Measurements from ENCODE around the gene WDR35.
"Not testable (repeated sequence)": the region's sequence is repeated elsewhere in the genome, so short reads cannot be mapped to it uniquely, and the experiment has no call there.

The WDR35 gene

DNA sequence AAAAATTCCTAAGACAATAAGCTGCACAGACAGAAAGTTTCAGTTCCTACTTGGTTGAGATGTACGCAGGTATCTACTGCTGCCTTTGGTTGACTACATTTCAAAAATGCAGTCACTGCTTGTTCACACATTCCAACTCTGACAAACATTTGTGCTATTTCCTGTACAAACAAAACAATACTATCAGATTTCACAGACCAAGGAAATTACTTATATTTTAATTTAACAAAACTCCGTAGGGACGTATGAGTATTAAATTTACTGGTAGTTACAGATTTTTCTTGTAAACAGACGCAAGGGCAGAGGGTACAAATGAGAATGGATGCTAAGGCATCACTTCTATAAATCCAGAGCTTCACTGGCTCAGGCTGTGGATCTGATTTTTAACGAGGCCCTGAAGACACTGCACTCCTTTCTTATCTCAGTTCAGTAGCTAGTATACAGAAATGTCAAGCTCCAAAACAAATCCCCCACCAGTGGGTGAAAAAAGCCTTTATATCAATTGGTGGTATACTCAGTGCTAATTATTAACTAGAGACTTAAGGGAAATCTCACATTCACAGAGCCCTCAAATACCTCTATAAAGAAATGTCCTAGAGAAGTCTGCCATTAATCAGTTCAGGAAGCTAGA, 56.4 kb downstream of the WDR35 start:
- no peak for DNase-seq

DNA sequence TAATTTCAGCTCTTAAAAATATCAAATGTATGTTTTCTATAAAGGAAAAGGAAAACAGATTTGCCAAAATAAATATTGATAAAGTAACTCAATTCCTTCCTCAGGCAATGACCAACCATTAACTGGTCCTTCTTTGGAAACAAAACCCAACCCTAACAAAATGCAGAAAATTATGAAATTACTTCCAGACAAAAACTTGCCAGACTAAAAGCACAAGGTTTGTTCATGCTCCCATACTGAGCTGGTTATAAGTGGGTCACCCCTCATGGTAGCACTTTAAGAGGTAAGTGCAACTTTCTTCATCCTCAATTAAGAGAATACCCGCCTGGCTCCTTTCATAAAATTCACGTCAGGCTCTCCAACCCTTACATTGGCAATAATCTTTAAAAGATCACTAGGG, 57.0 kb downstream of the WDR35 start:
- DNase-seq = no peak

DNA sequence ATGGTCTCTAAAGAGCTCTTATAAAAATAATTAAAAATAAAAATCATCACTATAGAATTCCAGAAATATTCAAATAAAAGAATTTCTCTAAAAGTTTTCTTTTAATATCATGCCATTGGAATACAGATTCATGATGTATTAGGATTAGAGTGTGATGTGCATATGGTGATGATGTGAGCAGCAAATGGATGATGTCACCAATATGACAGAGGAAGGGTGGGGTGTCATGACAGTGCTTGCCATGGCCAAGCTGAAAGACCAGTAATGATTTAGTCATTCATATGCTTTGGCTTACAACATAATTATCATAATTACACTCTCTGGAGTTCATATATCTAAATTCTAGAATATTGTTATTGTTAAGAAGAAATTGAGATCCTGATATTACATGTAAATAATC, 60.7 kb downstream of the WDR35 start:
- DNase-seq = no peak

DNA sequence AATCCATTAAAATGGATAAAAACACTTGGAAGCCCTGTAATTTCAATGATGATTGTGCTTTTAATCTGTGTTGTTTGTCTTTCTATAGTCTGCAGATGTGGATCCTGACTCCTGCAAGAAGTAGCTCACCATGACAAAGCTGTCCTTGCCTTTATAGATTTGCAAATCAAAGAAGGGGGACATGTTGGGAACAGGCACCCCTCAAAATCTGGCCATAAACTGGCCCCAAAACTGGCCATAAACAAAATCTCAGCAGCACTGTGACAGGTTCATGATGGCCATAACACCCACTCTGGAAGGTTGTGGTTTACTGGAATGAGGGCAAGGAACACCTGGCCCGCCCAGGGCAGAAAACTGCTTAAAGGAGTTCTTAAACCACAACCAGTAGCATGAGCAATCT, 62.1 kb downstream of the WDR35 start:
- not testable (repeated sequence) for DNase-seq

DNA sequence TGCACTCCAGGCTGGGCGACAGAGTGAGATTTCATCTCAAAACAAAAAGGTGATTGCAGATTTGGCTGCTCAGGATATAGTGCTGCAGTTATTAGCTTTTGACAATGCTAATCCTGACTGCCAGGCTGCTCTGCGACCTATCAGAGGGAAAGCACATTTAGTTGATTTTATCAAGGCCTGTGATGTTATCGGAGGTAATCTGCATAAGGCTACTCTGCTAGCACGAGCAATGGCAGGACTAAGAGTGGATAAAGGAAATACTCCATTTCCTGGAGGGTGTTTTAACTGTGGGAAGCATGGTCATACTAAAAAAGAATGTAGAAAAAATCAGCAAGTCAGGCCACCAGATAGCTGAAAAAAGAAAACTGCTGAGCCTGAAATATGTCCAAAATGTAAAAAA, 65.4 kb downstream of the WDR35 start:
- DNase-seq = not testable (repeated sequence)

DNA sequence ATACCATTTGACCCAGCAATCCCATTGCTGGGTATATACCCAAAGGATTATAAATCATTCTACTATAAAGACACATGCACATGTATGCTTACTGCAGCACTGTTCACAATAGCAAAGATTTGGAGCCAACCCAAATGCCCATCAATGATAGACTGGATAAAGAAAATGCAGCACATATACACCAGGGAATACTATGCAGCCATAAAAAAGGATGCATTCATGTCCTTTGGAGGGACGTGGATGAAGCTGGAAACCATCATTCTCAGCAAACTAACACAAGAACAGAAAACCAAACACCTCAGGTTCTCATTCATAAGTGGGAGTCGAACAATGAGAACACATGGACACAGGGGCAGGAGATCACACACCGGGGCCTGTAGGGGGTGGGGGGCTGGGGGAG, 67.7 kb downstream of the WDR35 start:
- not testable (repeated sequence) for DNase-seq

DNA sequence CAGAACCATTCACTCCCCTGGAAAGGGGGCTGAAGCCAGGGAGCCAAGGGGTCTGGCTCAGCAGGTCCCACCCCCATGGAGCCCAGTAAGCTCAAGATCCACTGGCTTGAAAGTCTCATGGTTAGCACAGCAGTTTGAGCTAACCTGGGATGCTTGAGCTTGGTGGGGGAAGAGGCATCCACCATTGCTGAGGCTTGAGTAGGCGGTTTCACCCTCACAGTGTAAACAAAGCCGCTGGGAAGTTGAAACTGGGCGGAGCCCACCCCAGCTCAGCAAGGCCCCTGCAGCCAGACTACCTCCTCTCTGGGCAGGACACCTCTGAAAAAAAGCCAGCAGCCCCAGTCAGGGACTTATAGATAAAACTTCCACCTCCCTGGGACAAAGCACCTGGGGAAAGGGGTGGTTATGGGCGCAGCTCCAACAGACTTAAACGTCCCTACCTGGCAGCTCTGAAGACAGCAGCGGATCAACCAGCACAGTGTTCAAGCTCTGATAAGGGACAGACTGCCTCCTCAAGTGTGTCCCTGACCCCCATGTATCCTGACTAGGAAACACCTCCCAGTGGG, 73.4 kb downstream of the WDR35 start:
- DNase-seq = no peak

DNA sequence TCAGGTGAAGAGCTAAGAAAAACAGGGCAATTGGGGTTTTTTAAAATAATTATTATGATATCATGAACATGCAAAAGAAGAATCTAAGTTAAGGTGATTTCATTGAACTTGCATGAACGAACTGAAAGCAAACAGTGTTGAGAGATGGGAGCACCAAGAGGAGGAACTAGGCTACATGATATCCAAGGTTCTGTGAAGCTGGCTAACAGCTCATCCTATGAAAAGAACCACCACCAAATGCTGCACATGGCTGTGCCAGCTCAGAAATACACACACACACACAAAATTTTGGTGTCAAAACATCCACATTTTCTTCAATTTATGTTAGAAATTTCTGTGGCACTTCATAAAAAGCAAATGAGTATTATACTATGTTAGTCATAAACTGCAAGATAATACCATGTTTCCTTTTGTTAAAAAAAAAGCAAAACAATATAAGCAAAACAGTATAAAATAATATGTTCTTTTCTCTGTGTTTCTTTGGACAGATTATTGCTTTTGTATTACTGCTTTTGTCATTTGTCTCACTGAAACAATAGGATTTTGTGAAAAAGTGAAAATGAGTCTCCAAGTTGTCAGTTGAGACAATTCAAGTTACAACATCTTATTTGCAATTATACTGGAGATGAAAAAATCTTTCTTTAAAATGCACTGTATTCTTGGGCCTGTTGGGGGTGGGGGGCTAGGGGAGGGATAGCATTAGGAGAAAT, 75.5 kb downstream of the WDR35 start:
- DNase-seq = no peak

DNA sequence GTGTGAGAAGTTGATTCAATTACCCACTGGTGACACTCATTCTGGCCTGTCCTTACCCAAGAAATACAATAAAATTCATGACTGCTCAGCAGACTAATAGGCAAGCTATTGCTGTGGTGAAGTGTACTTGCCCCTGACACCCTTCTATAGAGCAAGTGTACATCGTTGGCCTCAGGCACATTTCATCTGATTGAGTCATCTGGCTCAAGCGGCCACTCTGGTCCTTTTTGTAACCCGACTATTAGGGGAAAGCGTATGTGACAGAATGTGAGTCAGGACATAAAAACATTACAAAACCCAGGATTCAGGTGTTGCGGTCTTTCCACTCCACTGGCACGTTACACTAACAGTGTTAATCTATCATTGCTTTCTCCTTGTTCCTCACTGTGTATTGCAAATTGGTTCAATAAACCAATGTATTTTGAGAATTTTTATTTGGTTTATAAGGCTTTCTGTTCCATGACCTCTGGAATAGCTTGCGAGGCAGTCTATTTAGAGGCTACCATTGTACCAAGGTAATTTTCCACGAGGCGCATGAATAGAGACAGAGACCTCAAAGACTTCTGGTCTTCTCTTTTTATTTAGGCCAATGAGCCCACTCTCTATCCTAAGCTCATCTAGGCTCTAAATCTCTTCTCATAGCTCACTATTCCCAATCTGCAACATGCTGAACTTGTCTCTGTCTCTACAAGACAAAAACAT, 77.9 kb downstream of the WDR35 start:
- DNase-seq = no peak

DNA sequence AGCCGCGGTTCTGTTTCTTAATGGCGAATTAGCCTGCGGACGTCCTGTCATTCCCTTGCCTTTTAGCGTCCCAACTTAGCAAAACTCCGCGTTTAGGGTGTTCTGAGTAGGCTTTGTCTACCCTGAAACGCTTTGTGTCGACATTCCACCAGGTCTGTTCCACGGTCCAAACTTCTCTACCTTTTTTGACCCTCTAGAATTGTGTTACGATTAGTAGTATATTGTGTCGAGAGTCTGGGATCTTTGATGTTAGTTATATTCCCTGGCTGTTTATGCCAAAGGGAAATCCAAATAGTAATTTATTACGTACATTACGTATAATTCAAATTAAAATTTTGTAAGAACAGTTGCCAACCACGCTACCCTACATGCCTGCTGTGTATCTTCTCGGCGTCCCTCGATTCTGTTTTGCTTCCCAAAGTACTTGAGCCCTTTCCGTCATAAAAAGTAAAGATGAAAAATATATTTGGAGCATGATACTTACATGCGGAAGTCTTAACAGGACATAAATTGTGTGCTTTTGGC, 87.6 kb downstream of the WDR35 start:
- DNase-seq = peak; percentile 45

DNA sequence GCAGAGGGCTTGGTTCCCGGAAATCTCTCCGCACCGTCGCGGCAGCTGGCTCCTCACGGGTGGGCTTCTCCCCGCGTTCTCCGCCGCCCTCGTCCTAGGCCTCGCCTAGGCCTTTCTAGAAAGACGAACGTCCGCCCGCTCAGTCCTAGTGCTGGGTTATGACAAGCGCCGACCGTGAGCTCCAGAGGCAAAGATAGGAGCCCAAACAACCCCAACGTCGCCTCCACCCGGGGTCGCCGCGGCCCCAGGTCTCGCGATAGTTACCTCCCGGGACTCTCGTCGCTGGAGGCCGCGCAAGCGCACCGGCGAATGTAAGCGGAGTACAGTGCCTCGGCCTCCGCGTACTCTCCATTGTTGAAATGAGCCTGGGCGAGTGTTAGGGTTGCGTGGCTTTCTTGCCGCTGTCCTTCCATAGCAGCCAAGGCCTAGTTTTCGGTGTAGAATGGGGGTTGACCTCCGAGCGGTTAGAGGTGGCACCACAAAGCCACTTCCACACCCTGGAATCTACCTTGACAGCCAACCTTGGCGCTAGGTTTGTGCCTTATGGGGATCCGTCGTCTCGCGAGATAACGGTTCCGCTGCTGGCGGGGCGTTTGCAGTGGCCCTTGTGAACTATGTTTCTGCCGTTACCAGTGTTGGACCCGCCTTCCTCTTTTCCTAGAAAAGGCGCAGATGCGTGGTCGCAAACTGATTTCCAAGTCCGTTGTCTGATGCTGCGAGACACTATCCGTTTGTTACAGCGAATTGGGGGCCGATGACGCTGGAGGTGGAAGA, 88.3 kb downstream of the WDR35 start, which contains the start of gene TTC32:
Gene TTC32, minus strand, starts transcription at position 542 of the 774 bp plus-strand sequence. Its CDS starts 129 bp downstream, at position 413.
- peak; percentile 88 for DNase-seq

DNA sequence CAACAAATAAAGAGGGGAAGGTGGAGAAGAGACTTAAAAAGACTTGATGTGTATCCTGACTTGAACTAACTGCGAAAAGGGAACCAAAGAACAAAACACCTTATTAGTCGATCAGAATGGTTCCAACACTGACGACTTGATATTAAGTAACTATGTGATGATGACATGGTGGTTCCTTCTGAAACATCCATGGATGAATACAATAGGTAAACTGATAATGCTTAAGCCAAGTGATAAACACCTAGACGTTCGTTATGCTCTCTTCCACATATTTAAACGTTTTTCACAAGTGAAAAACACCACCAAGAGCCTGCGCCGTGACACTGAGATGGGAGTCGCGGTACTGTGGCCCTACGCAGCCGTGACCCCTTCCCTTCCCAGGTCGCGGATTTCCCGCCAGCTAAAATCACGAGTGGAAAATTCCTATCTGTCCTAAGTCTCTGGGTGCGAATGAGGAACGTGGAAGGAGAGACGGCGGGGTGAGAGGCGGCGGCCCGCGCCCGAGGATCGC, 88.9 kb downstream of the WDR35 start:
- no peak for DNase-seq

DNA sequence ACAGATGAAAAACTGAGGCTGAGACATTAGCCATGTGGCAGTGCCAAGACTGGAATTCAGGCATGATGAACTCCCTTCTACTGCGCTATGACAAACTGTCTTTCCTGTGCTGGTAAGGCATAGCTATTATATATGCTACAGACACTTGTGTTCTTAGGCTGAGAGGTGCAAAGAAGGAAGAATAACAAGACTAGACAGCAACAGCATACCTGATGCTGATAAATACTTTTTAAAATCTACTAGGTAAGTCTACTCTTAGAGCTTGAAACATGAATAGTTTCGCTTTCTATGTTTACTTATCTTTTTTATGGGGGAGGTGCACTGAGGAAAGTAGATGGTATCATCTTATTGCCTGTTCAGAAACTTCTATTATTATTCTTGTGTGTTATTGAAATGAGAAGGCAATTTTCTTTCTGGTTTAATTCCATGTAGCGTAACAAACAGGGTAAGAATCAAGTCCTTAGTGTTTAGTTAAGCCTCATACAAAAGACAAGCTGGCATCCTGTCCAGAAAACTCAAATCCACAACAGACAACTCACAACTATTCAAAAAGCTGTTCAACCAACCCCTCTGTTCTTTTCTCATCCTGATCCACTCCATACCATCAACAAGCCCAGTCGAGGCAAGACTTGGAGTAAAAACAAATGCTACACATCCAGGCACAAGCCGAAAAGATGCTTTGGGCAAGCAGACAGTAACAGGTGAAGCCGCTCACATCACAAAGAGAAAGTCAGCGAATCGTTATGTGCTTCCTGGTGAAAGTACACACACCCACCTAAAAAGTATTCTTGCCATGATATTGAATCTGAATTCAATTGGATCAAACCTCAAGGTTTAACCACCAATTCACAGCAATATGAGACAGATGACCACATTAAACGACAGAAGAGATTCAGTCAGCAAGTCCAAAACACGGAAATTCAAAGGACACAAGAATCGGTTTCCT, 89.6 kb downstream of the WDR35 start:
- DNase-seq = no peak

DNA sequence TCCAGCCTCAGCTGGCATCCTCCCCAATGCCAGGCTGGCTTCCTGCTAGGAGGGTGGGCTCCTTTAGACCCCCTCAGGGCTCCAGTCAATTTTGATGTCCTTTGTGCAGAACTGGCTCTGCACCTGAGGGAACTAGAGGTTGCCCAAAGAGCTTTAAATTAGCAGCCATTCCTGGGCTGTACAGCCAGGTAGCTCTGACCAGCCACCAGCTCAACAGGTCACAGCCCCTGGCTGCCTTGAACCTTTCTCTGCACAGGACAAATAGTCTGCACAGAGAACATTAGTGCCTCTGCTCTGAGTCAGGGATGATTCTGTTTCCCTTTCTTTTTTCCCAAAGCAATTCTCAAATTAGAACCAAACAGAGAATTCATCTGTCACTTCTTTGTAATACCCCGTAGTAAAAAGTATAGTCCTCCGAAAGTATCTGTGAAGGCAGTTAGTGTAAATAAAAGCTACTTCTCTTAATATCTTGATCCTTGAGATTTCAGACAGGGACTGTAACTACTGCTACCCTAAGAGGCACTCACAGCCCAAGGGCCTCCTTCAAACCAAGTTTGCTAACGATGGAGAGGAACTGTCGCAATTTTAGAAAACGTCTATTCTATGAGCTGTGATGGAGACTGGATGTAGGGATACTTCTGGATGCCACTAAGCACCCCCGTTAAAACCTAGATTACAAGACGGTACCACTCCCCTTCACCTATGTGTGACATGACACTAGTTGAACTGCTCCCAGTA, 91.1 kb downstream of the WDR35 start:
- DNase-seq = no peak

DNA sequence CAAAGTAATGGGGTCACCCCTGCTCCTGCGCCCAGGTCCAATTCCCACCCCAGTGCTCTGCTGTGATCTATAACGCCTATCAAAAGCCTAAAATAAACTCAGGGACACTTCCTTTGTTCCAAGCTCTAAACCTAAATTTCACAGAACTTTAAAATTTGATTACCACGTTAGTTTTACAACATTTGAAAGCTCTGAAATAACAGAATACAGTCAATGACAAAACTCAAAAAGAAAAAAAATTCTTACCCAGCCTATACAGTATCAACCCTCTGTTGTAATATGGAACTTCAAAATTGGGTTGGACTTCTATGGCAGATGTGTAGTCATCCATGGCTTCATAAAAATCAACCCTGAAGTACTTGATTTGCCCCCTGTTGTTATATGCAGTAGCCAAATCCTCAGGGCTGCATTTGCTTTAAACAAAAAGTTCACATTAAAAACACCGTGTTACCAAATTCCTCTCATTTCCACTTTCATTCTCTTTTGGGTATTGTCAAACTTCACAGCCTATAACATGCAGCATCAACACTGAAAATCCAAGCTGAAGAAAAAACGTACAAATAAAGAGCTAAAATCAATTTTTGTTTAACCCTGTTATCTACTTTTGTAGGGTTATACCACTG, 92.2 kb downstream of the WDR35 start:
- DNase-seq = no peak

DNA sequence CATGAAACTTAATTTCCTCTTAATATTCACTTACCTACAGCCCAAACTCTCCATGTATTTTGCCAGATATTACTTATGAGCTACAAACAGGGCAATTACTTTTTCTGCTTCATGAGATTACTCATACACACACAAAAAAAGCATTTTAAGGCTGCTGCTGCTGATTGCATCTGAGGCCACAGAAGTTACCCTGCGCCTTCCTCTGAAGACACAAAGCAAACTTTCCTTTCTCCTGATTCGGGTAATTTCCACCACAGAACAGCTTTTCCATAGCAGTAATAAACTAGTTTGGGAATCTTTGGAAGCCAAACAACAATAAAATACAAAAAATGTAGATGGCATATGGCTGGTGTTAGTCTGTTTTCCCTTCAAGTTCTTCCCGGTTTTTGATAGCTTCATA, 94.4 kb downstream of the WDR35 start:
- no peak for DNase-seq

DNA sequence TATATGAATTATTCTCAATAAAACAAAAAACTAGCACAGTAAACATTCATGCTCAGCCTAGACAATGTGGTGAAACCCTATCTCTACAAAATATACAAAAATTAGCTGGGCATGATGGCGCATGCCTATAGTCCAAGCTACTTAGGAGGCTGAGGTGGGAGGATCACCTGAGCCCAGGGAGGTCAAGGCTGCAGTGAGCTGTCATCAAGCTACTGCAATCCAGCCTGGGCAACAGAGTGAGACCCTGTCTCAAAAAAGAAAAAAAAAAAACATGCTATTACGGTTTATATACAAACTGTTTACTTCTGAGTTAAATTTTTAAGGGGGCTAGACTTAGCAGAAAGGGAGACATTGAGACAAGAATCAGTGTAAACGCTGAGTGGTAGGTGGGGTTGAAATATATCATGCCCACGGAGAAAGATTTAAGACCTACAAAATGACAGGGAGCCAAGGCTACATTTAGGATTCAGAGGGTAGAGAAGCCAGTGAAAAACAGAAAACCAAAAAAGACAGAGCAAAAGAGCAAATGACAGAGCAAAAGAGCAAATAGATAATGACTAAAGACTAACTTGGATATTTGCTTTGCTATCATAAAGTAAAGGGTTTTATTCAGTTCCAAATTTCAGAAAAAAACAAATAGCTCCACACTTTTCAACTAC, 95.6 kb downstream of the WDR35 start:
- no peak for DNase-seq

DNA sequence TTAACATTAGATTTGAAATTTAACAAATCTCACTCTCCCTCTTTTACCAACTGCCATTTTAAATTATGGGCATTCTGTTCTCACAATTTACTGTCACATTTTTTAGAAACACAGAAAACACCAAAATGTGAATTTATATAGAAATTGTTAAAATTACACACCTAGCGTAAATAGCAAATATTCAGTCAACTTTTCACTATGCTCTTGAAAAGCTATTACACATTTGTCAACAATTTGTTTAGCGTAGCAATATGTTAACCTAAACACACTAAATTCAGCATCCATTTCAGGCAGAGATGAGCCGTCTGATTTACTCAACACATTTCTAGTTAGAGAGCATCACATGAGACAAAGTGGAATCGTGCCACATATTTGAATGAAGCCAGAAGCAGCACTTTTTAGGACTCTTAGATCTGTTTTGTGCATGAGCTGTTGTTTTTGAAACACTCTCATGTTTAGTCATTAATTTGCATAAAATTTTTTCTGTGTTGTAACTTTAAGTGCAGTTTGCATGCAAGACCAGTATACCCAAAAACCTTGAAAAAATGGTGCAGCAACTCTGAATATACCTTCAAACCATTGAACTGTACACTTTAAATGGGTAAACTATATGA, 96.3 kb downstream of the WDR35 start:
- DNase-seq = no peak

DNA sequence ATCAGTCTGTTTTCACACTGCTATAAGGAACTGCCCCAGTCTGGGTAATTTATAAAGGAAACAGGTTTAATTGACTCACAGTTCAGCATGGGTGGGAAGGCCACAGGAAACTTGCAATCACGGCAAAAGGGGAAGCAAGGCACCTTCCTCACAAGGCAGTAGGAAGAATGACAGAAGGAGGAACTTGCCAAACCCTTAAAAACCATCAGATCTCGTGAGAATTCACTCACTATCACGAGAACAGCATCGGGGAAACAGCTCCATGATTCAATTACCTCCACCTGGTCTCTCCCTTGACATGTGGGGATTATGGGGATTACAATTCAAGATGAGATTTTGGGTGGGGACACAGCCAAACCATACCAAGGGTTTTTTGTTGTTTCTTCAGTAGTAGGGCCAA, 97.9 kb downstream of the WDR35 start:
- not testable (repeated sequence) for DNase-seq
